Peyer's patch (tissue), 4 donors: ENCODE measurements around the gene POLDIP3.

ENCODE experiments used
- CTCF ChIP-seq, 6 experiments: fragments of 450-650 bp in 4 of 6; fragments of 200-600 bp in 2 of 6; sonication (generic) in 1 of 6; IDR thresholded peaks; one replicate each; pipeline ENCODE4 v1.5.1; 2017 to 2019; ENCODE audit warnings: antibody characterized with exemption in 6 of 6, mild to moderate bottlenecking in 3 of 6, moderate library complexity in 1 of 6
- POLR2A ChIP-seq, 2 donors: fragments of 450-650 bp; IDR thresholded peaks; one replicate each; pipeline ENCODE4 v1.5.1; 2017; ENCODE audit warnings: antibody characterized with exemption in 2 of 2, mild to moderate bottlenecking in 2 of 2, moderate library complexity in 2 of 2

- TF ChIP-seq CTCF (IDR thresholded peaks at IDR 0.05): peak; percentile 67 to 91 (median 75)
- TF ChIP-seq POLR2A (IDR thresholded peaks at IDR 0.05): peak in 1 of 2 donors; percentile 14
These were observed 47.5 kb upstream of the POLDIP3 start for GRCh38 chr22:42661985-42662831.
